OCI-LY7 (cell line): ENCODE results near the gene TLE6.

Experiments used
- CTCF ChIP-seq: fragments of 200-600 bp; sonication (generic); conservative IDR thresholded peaks from 2 replicates; pipeline ENCODE4 v1.5.1; 2014; ENCODE audit warnings: mild to moderate bottlenecking, antibody characterized with exemption, low read length, moderate library complexity, mixed read lengths
- EZH2phosphoT487 ChIP-seq: fragments of 200-600 bp; sonication (generic); IDR thresholded peaks from 2 replicates; pipeline ENCODE4 v1.6.1; 2018; ENCODE audit warnings: low read depth, borderline replicate concordance, mild to moderate bottlenecking, mixed run types, antibody characterized with exemption, low read length, moderate library complexity, mixed read lengths

GRCh38 chr19:3033595-3034405, 56.4 kb downstream of the TLE6 start:
- TF ChIP-seq CTCF (no peak), EZH2phosphoT487 (no peak)
